ENCODE data around the gene HSD17B7.
"Not testable (repeated sequence)": the region's sequence is repeated elsewhere in the genome, so short reads cannot be mapped to it uniquely, and the experiment has no call there.

HSD17B7 gene

DNA sequence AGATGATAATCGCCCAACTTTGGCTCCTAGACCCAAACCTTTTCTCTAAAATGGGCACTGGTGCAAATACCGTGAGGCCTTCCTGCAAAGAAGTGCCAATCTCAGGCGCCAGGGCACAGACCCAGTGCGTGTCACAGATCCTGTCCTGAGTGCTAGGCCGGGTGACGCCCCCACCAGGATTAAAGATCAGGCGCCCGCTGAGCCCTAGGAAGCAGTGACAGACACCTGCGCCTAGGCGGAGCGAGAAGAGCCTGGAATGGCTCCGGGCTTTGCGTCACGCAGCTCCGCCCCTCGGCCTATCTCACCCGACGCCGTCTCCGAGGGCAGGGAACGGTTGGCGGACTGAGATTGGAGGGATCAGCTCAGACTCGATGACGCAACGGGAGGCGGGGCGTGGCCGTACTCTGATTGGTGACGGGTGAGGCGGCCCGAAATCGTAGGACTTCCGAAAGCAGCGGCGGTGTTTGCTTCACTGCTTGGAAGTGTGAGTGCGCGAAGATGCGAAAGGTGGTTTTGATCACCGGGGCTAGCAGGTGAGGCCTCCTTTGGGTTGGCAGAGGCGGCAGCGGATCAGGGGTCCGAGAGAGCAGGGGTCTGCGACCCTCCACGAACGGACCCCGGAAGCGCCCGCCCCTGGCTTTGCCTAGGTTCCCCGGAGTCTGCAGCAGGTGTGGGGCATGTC lies at the start of gene HSD17B7:
HSD17B7 (plus strand) TSS at position 400 of the 682 bp plus-strand sequence; CDS start at position 499, 99 bp downstream.
- DNase-seq = peak; percentile 90

DNA sequence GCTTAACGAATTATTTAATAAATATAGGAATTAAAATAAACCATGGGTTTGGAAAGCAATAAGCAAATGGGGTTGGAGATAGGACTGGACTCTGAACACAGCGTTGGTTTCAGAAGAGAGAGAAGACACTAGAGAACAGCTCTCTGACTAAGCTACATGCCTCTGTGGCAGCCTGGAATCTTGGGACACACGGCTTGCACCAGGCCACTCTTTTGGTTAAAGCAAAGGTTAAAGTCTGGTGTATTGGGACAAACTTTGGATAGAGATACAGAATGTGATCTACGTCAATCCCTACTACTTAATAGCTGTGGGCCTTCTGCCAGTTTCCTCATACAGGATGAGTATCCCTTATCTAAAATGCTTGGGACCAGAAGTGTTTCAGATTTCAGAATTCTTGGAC lies 49.7 kb upstream of the HSD17B7 start:
- DNase-seq = no peak

- no peak for DNase-seq
Measured at GRCh38 chr1:162741574-162741973, 48.9 kb upstream of the HSD17B7 start.

DNA sequence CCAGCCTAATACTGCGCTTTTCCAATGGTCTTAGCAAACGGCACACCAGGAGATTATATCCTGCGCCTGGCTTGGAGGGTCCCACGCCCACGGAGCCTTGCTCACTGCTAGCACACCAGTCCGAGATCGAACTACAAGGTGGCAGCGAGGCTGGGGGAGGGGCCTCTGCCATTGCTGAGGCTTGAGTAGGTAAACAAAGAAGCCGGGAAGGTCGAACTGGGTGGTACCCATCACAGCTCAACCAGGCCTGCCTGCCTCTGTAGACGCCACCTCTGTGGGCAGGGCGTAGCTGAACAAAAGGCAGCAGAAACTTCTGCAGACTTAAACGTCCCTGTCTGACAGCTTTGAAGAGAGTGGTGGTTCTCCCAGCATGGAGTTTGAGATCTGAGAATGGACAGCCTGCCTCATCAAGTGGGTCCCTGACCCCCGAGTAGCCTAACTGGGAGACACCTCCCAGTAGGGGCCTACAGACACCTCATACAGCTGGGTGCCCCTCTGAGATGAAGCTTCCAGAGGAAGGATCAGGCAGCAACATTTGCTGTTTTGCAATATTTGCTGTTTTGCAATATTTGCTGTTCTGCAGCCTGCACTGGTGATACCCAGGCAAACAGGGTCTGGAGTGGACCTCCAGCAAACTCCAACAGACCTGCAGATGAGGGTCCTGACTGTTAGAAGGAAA lies 44.1 kb upstream of the HSD17B7 start:
- not testable (repeated sequence) for DNase-seq

DNA sequence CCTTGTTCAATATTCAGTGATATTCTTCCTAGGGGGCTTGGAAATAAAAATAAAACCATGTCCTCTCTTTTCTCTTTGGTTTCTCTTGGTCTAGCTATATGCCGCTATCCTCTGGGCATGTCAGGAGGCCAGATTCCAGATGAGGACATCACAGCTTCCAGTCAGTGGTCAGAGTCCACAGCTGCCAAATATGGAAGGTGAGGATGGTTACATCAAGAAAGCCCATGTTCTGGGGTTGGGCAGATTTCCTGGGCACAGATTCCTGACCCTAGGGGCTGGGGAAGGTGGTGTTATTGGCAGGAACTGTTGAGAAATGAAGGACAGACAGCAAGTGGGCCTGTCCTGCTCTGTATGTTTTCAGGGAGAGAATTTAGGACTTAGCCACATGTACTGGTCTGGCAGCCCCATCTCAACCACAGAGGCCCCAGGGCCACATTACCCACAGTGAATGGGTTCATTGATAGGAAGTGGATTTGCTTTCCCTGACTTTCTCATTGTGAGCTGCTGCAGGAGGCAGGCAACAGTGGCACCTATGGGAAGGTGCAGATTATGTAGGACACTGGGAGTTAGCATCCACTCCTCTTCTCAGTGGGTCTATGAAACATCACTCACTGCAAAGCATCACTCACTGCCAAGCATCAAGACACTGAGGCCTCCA lies 37.4 kb upstream of the HSD17B7 start:
- DNase-seq = no peak

- DNase-seq = no peak
Measured at GRCh38 chr1:162753998-162754585, 36.4 kb upstream of the HSD17B7 start.

- DNase-seq = no peak
Measured at GRCh38 chr1:162755306-162755705, 35.2 kb upstream of the HSD17B7 start.

DNA sequence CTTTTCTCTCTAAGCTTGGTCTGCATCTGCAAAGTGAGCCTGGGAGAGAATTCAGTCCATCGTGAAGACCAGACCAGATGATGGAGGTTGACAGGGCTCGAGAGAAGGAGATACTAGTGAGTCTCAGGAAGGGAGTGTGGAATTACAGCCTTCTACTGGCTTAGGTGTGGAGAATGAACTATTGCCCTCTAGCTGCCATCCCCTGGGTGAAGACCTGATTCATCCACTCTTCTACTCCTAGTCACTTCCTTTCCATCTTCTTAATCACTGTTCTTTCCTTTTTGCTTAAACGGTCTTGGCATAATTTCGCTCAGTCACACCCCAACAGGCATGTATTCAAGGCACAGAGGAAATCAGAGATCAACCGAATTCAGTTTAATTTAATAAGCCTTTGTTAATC lies 34.0 kb upstream of the HSD17B7 start:
- DNase-seq = no peak

- no peak for DNase-seq
Measured at GRCh38 chr1:162757476-162757875, 33.0 kb upstream of the HSD17B7 start.

GRCh38 chr1:162765788-162766187 lies 24.7 kb upstream of the HSD17B7 start:
- DNase-seq = no peak

DNA sequence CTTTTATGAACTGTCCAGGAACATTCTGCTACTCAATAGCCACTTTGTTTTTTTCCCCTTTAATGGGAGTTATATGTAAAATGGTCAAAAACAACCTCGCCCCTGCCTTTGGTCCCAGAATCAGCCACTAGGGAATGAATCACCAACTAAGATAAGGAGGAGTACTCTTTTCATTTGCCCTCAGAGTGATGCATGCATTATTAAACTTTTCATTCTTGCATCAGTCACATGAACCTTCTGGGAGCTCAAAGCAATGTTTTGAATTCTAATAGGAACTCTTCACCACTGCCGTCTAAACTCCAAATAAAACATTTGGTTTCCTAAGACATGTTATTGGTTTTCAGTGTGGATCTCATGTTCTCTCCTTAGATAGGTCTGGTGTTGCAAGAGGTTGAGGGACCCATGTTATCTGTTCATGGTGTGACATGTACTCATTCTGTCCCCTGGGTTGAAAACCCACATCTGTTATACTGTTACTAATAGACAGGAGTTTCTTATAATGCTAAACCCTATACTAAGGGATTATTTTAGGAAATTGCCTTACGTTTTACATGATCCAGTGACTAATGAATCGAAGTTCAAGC lies 17.8 kb upstream of the HSD17B7 start:
- DNase-seq = no peak

DNA sequence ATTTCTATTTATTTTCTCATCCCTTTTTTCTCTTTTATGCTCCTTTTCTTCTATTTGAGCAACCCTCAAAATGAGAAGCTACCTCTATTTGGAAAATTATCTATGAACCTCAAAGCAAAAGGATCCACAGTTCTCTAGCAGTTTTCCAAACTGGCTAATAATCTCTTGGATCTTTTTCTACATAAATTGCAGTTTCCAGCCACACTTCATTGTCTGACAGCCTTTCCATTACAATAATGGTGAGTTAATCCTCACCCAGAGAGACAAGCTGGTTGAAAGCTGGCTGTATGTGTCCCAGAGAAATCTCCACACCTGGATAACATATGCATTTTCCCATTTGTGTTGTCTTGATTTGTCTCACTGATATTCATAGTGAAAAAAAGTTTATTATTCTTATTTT lies 16.5 kb upstream of the HSD17B7 start:
- no peak for DNase-seq

- no peak for DNase-seq
Measured at GRCh38 chr1:162779043-162779442, 11.5 kb upstream of the HSD17B7 start.

DNA sequence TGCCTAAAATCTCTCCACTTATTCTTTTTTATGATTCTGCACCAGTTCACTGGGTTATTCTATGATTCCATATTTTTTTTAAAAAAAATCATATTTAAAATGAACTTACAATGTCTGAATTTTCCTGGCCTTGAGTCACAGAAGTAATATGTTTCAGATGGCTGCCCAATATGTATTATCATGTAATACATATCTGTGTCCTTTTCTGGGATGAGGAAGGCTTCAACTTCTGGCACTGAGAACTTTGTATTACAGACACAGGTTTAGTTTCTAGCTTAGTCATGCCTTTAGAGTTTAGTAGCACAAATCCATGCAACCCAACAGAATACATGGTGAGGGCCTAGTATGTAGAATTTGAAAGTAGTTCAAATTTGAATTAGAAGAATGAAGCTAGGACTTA lies 7.8 kb upstream of the HSD17B7 start:
- DNase-seq = no peak

DNA sequence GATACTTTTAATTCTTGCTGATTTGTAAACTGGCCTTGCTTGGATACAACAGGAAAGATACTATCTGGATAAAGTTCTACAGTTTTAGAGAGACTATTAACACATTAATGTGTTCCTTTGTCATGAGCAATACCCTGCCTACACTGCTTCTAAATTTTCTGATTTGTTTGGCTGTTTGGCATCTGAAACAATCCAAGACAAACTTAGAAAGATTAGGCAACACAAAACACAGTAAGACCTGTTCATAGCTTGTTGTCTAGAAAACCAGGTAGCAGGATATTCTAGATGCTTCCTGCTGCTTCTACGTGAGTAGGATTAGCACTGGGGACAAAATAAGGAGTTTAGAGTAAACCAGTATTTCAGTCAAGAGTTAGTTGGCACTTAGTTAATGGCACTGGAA lies 5.6 kb upstream of the HSD17B7 start:
- DNase-seq = not testable (repeated sequence)

DNA sequence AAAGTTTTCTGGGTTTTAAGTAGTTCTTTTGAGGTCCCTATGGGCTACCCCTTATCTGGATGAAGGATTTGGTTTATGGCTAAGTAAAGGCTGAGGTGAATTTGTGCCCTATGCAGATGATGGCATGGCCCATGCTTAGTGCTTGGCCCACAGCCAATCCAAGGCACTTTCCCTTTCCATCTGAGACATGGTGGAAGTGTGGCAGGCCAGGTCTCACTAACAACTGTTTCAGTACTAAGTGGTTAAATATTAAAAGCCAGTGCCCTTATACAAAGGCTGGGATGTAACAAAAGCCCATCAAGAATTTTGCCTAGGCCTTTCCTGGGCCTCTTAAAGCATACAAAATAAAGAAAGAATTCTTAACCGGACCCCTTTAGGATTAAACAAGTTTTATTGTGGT lies 1.7 kb upstream of the HSD17B7 start:
- DNase-seq = peak; percentile 19

DNA sequence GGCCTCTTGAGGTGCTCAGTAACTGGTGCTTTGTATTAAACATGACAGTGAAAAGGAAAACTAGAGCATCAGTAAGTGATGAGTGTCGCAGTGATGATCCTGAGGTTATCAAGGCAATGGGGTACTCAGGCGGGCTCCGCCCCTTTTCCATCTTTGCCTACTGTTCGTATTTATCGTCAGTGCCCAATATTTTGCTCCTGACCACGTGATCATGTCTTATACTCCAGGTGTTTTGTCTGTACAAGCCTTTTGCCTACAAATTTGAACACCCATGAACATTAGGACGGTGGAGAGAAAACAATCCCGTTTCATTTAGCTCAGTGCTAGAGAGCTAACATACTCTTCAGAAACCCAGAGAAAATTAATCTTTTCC lies 469 bp downstream of the HSD17B7 start:
- DNase-seq = peak; percentile 47

GRCh38 chr1:162794284-162794683 lies 3.8 kb downstream of the HSD17B7 start:
- DNase-seq = not testable (repeated sequence)

DNA sequence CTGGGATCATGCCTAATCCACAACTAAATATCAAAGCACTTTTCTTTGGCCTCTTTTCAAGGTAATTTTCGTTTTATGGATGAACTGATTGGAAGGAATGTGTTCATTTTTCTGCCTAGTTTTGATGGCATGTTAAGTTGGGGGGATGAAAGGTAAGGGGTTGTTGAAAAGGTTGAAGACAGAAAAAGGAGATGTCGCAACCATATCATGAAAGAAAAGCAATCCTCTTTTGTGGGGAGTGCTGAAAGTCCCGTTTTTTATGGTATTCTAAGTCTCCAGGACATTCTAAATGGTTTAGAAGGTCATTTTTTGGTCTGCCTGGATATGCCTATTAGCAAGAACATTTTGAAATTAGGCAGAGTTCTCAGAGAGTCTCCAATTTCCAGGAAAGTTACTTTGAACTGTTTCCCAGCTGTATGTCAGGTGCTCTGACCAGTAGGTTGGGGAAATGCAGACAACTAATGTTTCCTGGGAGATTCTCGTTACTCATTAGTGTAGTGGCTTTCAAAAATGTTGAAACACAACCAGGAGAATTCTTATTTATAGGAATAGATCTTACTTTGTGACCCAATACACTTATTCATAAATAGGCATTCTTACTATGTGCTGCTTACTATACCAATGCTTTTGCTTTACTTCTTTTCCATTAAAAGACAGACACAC lies 6.2 kb downstream of the HSD17B7 start:
- DNase-seq = not testable (repeated sequence)

- DNase-seq = peak; percentile 36
Measured at GRCh38 chr1:162799995-162800830, 9.7 kb downstream of the HSD17B7 start.

- DNase-seq = not testable (repeated sequence)
Measured at GRCh38 chr1:162807503-162807902, 17.0 kb downstream of the HSD17B7 start.

GRCh38 chr1:162812357-162812756 lies 21.9 kb downstream of the HSD17B7 start:
- DNase-seq = not testable (repeated sequence)
